Forelimb muscle (tissue), 1 donor: ENCODE data around the gene YPEL2. TPM values are rescaled to one million over a fixed set of nuclear protein-coding genes. Genes with fewer than 3 reads are reported as not detected.

Source experiments
- DNase-seq: peaks from one replicate; pipeline ENCODE4 v3.0.0-alpha.2; 2013; ENCODE audit warnings: low read depth
- polyA plus RNA-seq: library from polyadenylated mRNA; unstranded; fragments of 120-200 nt; gene quantifications from one replicate; pipeline ENCODE4 v1.2.1, GENCODE V29; 2013; ENCODE audit not compliant: insufficient read length

The YPEL2 gene
- polyA plus RNA-seq, 1 donor = 16.0 TPM

GRCh38 chr17:59357219-59357697, 25.8 kb downstream of the YPEL2 start:
- no peak for DNase-seq

GRCh38 chr17:59357929-59358328, 26.5 kb downstream of the YPEL2 start:
- DNase-seq = no peak

GRCh38 chr17:59361386-59361785, 29.9 kb downstream of the YPEL2 start:
- DNase-seq = no peak

DNA sequence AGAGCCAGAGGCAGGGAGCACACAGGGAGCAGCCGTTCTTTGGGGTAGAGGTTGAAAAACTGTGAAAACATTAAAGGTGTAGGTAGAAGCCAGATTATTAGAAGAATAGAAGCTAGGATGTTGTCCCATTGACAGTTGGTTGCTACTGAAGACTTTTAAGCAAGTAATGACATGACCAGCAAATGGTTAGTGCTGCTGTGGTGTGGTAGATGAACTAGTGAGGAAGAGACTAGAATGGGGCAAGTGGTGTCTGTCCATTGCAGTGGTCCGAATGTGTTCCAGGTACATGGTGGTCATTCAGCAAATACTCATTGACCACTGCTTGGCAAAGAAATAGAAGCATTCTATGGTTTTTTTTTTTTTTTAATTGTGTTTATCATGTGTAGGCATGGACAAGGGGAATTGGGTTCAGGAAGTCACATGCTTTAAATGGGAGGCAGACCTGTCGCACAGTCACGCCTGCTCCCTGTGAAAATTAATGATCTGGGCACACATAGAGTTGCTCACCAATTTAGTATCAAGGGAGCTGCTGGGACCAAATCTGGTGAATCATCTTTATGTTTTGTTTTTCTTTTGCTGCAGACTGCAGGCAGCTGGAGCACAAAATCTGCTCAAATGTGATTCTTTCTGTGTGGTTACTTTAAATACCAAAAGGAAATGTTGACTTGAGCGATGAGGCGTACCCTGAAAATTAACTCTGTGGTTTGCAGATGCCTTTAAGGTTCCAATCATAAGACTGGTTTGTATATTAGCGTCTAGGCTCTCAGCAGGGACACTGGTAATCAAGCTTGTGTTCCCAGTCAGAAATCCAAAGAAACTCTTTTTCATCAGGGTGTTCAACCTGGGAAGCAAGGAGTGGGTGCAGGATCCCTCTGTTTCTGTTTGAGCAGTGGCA, 30.7 kb downstream of the YPEL2 start:
- DNase-seq = no peak

DNA sequence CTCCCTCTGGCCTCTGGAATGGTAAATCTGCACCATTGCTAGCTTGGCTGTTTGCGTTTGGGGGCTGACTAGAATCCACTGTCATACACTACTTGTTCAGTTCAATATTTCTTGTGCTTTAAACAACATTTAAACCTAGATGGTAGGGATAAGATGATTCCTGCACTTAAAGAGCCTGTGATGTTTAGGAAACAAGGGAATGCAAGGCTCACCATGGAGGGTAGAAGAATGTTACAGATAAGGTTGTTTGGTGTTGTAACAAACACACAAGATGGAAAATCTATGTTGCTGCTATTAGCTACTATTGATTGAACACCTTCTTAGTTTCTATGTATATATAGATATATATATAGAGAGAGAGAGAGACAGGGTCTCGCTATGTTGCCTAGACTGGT, 31.4 kb downstream of the YPEL2 start:
- DNase-seq = no peak

DNA sequence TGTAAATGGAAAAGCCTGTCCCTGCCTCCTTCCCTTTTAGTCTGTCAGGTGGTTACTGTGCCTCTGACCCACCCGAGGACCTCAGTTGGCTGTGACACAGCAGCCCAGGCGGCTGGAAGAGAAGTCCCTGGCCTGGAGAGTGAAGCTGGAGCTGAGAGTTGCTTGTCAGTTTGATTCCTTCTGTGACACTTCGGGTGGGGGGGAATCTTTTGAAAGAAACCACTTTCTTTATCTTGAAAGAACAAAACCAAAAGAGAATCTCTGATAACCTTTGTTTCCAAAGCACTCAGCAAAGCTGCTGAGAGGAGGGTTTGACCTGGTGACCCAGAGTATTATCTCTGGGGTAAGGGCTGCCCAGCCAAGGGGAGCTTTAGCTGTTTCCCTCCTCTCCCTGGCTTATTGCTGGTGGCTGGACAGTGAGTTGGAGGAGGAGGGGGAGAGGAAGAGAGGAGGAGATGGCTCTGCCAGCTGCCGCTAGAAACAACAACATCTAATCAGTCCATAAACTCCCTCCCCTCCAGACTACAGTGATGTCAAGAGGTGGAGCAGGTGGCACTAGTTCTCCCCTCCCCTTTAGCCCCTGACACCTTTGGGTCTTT, 34.0 kb downstream of the YPEL2 start:
- DNase-seq = no peak

GRCh38 chr17:59366040-59366757, 34.7 kb downstream of the YPEL2 start:
- DNase-seq = no peak

DNA sequence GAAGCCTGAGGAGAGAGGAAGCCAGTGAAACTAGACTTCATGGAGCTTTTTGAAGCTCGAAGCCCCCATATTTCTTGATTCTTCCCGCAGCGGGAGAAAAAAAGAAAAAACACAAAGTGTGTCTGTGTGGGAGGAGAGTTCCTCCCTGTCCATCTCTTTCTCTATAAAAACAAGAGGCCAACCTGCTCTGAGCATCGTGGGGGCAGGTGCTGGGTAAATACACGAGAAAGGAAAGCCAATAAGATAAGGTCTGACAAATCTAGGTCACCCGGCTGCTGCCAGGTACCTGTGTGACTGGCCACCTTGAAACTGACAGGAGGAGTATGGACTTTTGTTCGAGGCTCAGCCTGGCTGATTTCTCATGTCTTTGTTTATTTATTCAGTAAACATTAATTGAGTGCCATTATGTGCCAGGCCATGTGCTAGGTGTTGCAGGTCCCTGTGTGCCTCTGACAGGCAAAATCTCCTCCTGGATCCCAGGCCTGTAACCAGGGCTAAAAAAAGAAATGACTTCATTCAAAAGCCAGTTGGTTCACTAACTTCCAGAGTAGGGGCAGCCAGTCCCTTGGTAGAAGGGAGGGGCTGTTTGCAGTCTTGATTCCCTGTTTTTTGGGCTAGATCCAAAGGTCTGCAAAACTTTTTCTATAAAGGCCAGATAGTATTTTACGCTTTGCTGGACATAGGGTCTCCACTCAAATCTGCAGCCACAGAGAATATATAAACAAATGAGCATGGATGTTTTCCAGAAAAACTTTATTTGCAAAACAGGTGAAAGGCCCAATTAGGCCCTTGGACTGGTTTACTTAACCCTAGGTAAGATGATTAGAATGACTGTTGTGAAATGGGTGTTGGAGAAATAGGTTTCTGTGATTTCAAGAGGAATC, 35.6 kb downstream of the YPEL2 start:
- no peak for DNase-seq

DNA sequence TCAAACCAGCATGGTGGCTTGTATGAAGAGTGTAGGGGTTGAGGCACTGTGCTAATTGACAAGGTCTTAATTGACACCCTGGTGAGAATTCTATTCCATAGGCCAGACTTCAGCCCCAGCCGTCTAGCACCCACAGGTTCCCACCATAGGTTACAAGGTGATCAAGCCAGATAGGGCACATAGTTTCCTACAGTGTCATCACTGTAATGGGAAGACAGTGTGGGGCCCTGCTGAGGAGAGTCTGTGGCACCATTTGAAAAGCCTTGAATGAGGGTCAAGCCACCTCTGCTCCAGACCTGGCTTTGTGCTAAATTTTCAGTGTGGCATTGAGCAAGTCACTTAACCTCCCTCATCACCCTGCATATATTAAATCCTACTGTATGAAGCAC, 36.2 kb downstream of the YPEL2 start:
- DNase-seq = no peak

GRCh38 chr17:59368218-59368857, 36.9 kb downstream of the YPEL2 start:
- no peak for DNase-seq

- DNase-seq = no peak
Measured at GRCh38 chr17:59369031-59369975, 37.8 kb downstream of the YPEL2 start.

GRCh38 chr17:59370593-59371299, 39.3 kb downstream of the YPEL2 start:
- DNase-seq = no peak

DNA sequence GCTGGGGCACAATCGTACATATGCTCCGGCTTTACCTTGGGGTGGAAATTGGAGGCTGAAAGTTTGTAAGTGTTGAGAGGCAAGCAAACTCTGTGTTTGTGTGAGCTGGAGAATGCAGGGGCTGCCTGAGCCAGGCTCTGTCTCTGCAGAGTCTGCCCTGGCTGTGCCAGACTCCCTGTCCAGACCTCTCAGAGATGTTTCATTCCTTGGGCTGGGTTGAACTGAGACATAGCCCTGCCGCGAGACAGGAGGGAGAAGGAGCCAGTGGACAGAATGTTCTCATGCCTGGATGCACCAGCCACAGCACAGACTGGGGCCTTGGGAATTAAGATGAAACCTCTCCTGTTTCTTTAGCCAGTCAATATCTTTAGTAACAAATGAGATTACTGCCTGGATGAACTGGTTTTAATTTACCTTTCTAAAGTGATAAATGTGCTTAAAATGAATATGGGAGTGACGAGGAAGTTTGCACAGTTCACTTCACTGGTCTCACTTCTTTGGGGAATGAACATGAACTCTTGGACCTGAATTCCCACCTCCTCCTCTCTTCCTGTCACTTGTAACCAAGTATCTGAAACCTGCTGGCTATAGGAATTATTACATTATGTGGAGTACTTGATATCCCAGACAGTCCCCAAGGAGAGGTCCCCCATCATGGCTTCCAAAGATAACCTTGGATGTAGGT, 40.1 kb downstream of the YPEL2 start:
- no peak for DNase-seq

GRCh38 chr17:59372138-59372751, 40.8 kb downstream of the YPEL2 start:
- DNase-seq = no peak

GRCh38 chr17:59373882-59374495, 42.5 kb downstream of the YPEL2 start:
- DNase-seq = no peak

DNA sequence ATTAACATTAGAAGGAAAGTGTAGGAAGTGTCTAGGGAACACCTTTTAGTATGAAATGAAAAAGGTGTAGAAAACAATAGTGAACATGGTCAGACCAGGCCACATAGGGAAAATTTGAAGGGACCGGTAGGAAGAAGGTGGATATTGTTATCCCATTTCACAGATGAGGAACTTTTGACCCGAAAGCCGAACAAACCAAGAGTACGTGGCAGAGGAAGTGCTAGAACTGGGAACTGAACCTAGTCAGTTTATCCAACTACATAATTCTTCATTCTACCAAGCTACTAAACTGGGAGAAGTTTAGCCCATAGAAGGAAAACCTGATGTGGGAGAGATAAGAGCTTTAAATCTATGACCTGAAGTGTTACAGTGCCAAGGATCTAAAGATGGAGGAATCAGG, 43.2 kb downstream of the YPEL2 start:
- no peak for DNase-seq

- no peak for DNase-seq
Measured at GRCh38 chr17:59375857-59376256, 44.4 kb downstream of the YPEL2 start.

- no peak for DNase-seq
Measured at GRCh38 chr17:59376506-59376905, 45.1 kb downstream of the YPEL2 start.
